K562 (cell line): ENCODE data around the gene HS3ST4. TPM values are rescaled to one million over a fixed set of nuclear protein-coding genes. Genes with fewer than 3 reads are reported as not detected.

ENCODE experiments used
- ATAC-seq: fragments of 200-7000 bp; cut with Tn5 transposase; 3 replicates; pipeline ENCODE4 v1.9.1; 2020; ENCODE audit warnings: moderate library complexity
- BruUV-seq: library from RNA; stranded (reverse); fragments of 400-500 nt; replicated peaks from 2 replicates; lab custom pipeline; 2021; lab: Mats Ljungman, UMichigan
- CTCF ChIA-PET: fragments of 300-600 bp; formaldehyde crosslinking; extraction: SDS; loops from one replicate; lab custom pipeline; 2021; ENCODE audit warnings: low intra/inter-chr PET ratio; lab: Yijun Ruan, JAX
- POLR2A ChIA-PET: fragments of 300-600, 350-650 bp; sonication (Branson Sonifier 250); formaldehyde crosslinking; extraction: SDS; loops from one replicate; lab custom pipeline; 2021; ENCODE audit warnings: antibody characterized with exemption, inconsistent platforms; lab: Yijun Ruan, JAX
- DNase-seq, 4 experiments: peaks; one replicate each; pipeline versions ENCODE4 v3.0.0 to v3.0.0-alpha.2; 2011 to 2018; ENCODE audit warnings: low spot score in 3 of 4, mixed read lengths in 3 of 4; ENCODE audit errors: extremely low read depth in 1 of 4
- FAIRE-seq: peaks from 2 replicates; lab custom pipeline; 2011; peaks lifted over from hg19 to GRCh38; lab: Jason Lieb, UNC
- H2AFZ ChIP-seq: 2 replicates; pipeline ENCODE4 v1.6.0; 2011; ENCODE audit warnings: low read depth, low read length, control low read depth, inconsistent platforms
- H3K27ac ChIP-seq: fragments of 200-600 bp; 3 replicates; pipeline ENCODE4 v1.8.0; 2011; ENCODE audit warnings: low read depth, mild to moderate bottlenecking, control low read depth, inconsistent platforms, low read length, moderate library complexity, mixed read lengths; ENCODE audit errors: extremely low read depth
- H3K27me3 ChIP-seq, 2 experiments: fragments of 300-600 bp in 1 of 2; 2 replicates in 1 of 2; 3 replicates in 1 of 2; pipeline versions ENCODE4 v1.6.0 to v1.8.0; 2011; ENCODE audit warnings: inconsistent platforms in 2 of 2, low read length in 2 of 2, mild to moderate bottlenecking in 1 of 2, mixed read lengths in 1 of 2, moderate library complexity in 1 of 2; ENCODE audit not compliant: control insufficient read depth in 2 of 2, insufficient read depth in 2 of 2
- H3K36me3 ChIP-seq: fragments of 300-600 bp; 3 replicates; pipeline ENCODE4 v1.8.0; 2011; ENCODE audit warnings: mild to moderate bottlenecking, low read length, inconsistent platforms; ENCODE audit not compliant: control insufficient read depth, insufficient read depth
- H3K4me1 ChIP-seq, 2 experiments: fragments of 200-600 bp in 1 of 2; replicated peaks in 1 of 2; 2 replicates in 1 of 2; 3 replicates in 1 of 2; pipeline versions ENCODE4 v1.5.1 to v1.8.0; 2011; ENCODE audit warnings: inconsistent platforms in 2 of 2, low read length in 2 of 2, mild to moderate bottlenecking in 1 of 2, mixed read lengths in 1 of 2, moderate library complexity in 1 of 2; ENCODE audit not compliant: control insufficient read depth in 2 of 2, insufficient read depth in 2 of 2
- H3K4me2 ChIP-seq: 2 replicates; pipeline ENCODE4 v1.6.1; 2011; ENCODE audit warnings: low read length, control low read depth, inconsistent platforms, mixed read lengths; ENCODE audit not compliant: insufficient read depth
- H3K4me3 ChIP-seq: fragments of 200-600 bp; sonication (generic), shearing (Covaris generic); 2 replicates; pipeline ENCODE4 v1.5.1; 2016; ENCODE audit warnings: control low read depth, inconsistent platforms
- H3K79me2 ChIP-seq: fragments of 200-600 bp; 3 replicates; pipeline ENCODE4 v1.8.0; 2011; ENCODE audit warnings: low read length, inconsistent platforms; ENCODE audit not compliant: control insufficient read depth, insufficient read depth
- H3K9ac ChIP-seq, 2 experiments: 2 replicates each; pipeline versions ENCODE4 v1.6.0 to v1.6.1; 2011; ENCODE audit warnings: low read depth in 2 of 2, low read length in 2 of 2, control low read depth in 1 of 2, inconsistent platforms in 1 of 2, mild to moderate bottlenecking in 1 of 2, mixed read lengths in 1 of 2; ENCODE audit not compliant: insufficient read depth in 1 of 2
- H3K9me1 ChIP-seq: one replicate; pipeline ENCODE4 v1.6.0; 2011; ENCODE audit warnings: inconsistent platforms, mild to moderate bottlenecking, low read length, moderate library complexity; ENCODE audit not compliant: control insufficient read depth, insufficient read depth
- H3K9me3 ChIP-seq: replicated peaks from 2 replicates; pipeline ENCODE4 v1.5.1; 2011; ENCODE audit warnings: low read depth, low read length, inconsistent platforms; ENCODE audit not compliant: control insufficient read depth, insufficient read depth
- H4K20me1 ChIP-seq: replicated peaks from 2 replicates; pipeline ENCODE4 v1.6.1; 2011; ENCODE audit warnings: low read length, inconsistent platforms, mixed read lengths; ENCODE audit not compliant: control insufficient read depth, insufficient read depth
- ATF1 ChIP-seq, 2 experiments: fragments of 450-650 bp in 1 of 2; IDR thresholded peaks; 2 replicates each; pipeline ENCODE4 v1.6.1; 2016; ENCODE audit warnings: missing compliant biosample characterization in 1 of 2, missing genetic modification characterization in 1 of 2
- BACH1 ChIP-seq: fragments of 200-800 bp; sonication (Bioruptor generic); IDR thresholded peaks from 2 replicates; pipeline ENCODE4 v1.6.1; 2016; ENCODE audit warnings: missing genetic modification characterization, missing compliant biosample characterization
- IFI16 ChIP-seq: fragments of 250-450 bp; sonication (Bioruptor Pico); IDR thresholded peaks from 2 replicates; pipeline ENCODE4 v2.1.2; 2022; ENCODE audit warnings: mild to moderate bottlenecking, inconsistent platforms
- SIN3B ChIP-seq: fragments of 450-650 bp; IDR thresholded peaks from 2 replicates; pipeline ENCODE4 v1.6.1; 2017; ENCODE audit warnings: low read depth, mild to moderate bottlenecking, moderate library complexity
- ZBTB17 ChIP-seq: fragments of 450-650 bp; formaldehyde crosslinking; IDR thresholded peaks from 2 replicates; pipeline ENCODE4 v1.4.0; 2020; ENCODE audit warnings: mild to moderate bottlenecking
- WGBS: fragments of 100-300 bp; shearing (Covaris generic); methylation state at CpG from one replicate; pipeline ENCODE4 v1.1.6; 2016; ENCODE audit warnings: low coverage, mixed read lengths; ENCODE audit not compliant: insufficient coverage; ENCODE audit errors: missing lambda C conversion rate; 5-methylcytosine and 5-hydroxymethylcytosine counted together
- in situ Hi-C: fragments of 300-500 bp; cut with MboI; formaldehyde crosslinking; loops from 4 replicates; pipeline ENCODE4 v1.15.0; 2018; ENCODE audit warnings: inconsistent platforms, mixed read lengths
- intact Hi-C: fragments of 100-400 bp; cut with micrococcal nuclease; formaldehyde crosslinking; loops from 2 replicates; pipeline ENCODE4 v1.14.2; 2022
- polyA plus RNA-seq, 8 experiments: library from polyadenylated mRNA; depleted of rRNA in 4 of 8; stranded (reverse) in 5 of 8; unstranded in 3 of 8; fragments of >200 nt; fragmentation: Nextera tagmentation in 2 of 8; fragmentation: Illumina TruSeq in 1 of 8; extraction: Ambion mirVana in 2 of 8; extraction: Trizol in 1 of 8; gene quantifications; 2 replicates each; pipeline versions ENCODE4 v1.2.1 to v1.2.3, GENCODE V29; 2011 to 2014; ENCODE audit warnings: inconsistent platforms in 1 of 8, missing spikeins in 1 of 8
- total RNA-seq, 7 experiments: library from RNA; depleted of rRNA in 6 of 7; stranded (reverse); fragments of >200 nt in 6 of 7; fragmentation: Illumina TruSeq in 2 of 7; extraction: Trizol in 2 of 7; gene quantifications; 2 replicates each; pipeline versions ENCODE4 v1.2.1 to v1.2.3, GENCODE V29; 2011 to 2021; ENCODE audit warnings: low replicate concordance in 1 of 7
- TF ChIP-seq, protein P1 (sequence below): IDR thresholded peaks from 3 replicates; pipeline ENCODE4 v1.6.1; 2011; ENCODE audit warnings: borderline replicate concordance, mild to moderate bottlenecking; ENCODE audit not compliant: insufficient read length, insufficient read depth

Gene HS3ST4
- total and polyA plus RNA-seq, 9 of the 15 experiments (the other 6 are each of a cell fraction or from before 2014, with no cell fraction given): not detected

DNA sequence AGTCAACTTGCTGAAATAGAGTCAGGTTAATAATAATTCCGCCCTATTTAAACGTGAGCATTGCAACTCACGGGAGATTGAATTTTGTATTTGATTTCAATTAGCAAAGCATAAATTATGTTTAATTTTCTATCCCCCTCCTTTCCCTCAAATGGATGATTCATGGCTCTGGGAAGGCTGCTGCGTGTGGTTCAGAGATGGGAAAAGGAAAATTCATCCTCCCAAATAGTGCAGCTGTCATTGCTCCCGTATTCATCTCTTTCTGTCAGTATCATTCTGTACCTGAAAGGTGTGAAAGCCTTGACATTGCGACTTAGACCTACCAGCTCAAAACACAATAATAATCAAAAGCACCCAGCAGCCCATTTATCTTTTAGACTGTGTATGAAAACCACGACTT, 447.3 kb downstream of the HS3ST4 start:
- no TSS peak for BruUV-seq

DNA sequence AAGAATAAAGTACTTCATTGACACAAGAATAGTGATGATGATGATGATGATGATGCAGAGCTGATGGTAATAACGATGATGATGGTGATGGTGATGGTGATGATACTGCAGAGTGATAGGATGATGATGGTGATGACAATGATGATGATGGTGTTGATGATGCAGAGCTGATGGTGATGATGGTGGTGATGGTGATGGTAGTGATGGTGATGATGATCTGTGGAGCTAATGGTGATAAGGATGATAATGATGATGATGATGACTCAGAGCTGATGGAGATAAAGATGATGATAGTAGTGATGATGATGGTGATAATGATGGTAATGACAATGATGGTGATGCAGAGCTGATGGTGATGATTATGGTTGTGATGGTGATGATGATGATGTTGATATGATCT, 448.1 kb downstream of the HS3ST4 start:
- CTCF ChIA-PET: no interaction called here
- in situ Hi-C loops (no loop called here), intact Hi-C loops (no loop called here)
- Histone ChIP-seq H3K9ac (no peak overlapping the region), H3K36me3 (no peaks in the 10 kb centered on the region), H2AFZ (no peak overlapping the region), H3K9me3 (no peaks in the 10 kb centered on the region), H3K4me3 (no peak overlapping the region)
- ATAC-seq: no peak
- no TSS peak for BruUV-seq
- TF ChIP-seq BACH1 (tag) (no peak), IFI16 (CRISPR knock-in tag) (no peak), ATF1 (CRISPR knock-in tag; IDR thresholded peaks at IDR 0.05) (no peak), ATF1 (tag; IDR thresholded peaks at IDR 0.05) (0 out of 2 replicates have a peak, but pooled peaks have one; percentile 11), ZBTB17 (CRISPR knock-in tag) (no peak)
- TF ChIP-seq, all 486 proteins: peak for 1
- Histone ChIP-seq H4K20me1 (no peaks in the 10 kb centered on the region), H3K4me1 (no peaks in the 10 kb centered on the region), H3K9me1 (no peaks in the 10 kb centered on the region), H3K27ac (no peak overlapping the region), H3K4me2 (no peak overlapping the region), H3K27me3 (no peaks in the 10 kb centered on the region), H3K79me2 (no peaks in the 10 kb centered on the region)
- DNase-seq (no peak), FAIRE-seq (no peak)
- 0% methylated on average over 1 of the region's 1 CpG for WGBS
- POLR2A ChIA-PET: no interaction called here

More for the DNA sequence above, 447.3 kb downstream of the HS3ST4 start:
- Histone ChIP-seq H3K4me2 (no peak overlapping the region), H3K27ac (no peak overlapping the region), H3K9ac (no peak overlapping the region), H3K9me3 (no peaks in the 10 kb centered on the region), H4K20me1 (no peaks in the 10 kb centered on the region), H3K79me2 (no peaks in the 10 kb centered on the region), H2AFZ (no peak overlapping the region), H3K4me1 (no peaks in the 10 kb centered on the region), H3K9me1 (no peaks in the 10 kb centered on the region), H3K36me3 (no peaks in the 10 kb centered on the region), H3K4me3 (no peak overlapping the region), H3K27me3 (no peaks in the 10 kb centered on the region)
- ChIA-PET POLR2A (no interaction called here), CTCF (no interaction called here)
- in situ Hi-C loops: no loop called here
- 1% methylated on average over 7 of the region's 7 CpGs for WGBS
- ATAC-seq (no peak), DNase-seq (no peak), FAIRE-seq (no peak)
- TF ChIP-seq SIN3B: no peak
- TF ChIP-seq, protein P1, sequence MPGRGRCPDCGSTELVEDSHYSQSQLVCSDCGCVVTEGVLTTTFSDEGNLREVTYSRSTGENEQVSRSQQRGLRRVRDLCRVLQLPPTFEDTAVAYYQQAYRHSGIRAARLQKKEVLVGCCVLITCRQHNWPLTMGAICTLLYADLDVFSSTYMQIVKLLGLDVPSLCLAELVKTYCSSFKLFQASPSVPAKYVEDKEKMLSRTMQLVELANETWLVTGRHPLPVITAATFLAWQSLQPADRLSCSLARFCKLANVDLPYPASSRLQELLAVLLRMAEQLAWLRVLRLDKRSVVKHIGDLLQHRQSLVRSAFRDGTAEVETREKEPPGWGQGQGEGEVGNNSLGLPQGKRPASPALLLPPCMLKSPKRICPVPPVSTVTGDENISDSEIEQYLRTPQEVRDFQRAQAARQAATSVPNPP: no peak
- intact Hi-C loops: no loop called here
